Keratinocyte (primary cell): ENCODE measurements around the gene JAZF1. TPM values are rescaled to one million over a fixed set of nuclear protein-coding genes. Genes with fewer than 3 reads are reported as not detected.
"Not testable (repeated sequence)": the region's sequence is repeated elsewhere in the genome, so short reads cannot be mapped to it uniquely, and the experiment has no call there.

ENCODE experiments used
- DNase-seq: peaks from one replicate; pipeline ENCODE4 v3.0.0-alpha.2; 2011; ENCODE audit warnings: low read depth, missing footprints, low spot score
- FAIRE-seq: peaks from 2 replicates; lab custom pipeline; 2011; peaks lifted over from hg19 to GRCh38; lab: Jason Lieb, UNC
- H2AFZ ChIP-seq: 2 replicates; pipeline ENCODE4 v1.6.0; 2012; ENCODE audit warnings: low read length, control low read depth, inconsistent platforms; ENCODE audit not compliant: control insufficient read depth
- H3K27ac ChIP-seq: 2 replicates; pipeline ENCODE4 v1.5.1; 2011; ENCODE audit warnings: low read length; ENCODE audit not compliant: control insufficient read depth, insufficient read depth
- H3K27me3 ChIP-seq: 3 replicates; pipeline ENCODE4 v1.6.0; 2011; ENCODE audit warnings: low read length; ENCODE audit not compliant: control insufficient read depth, insufficient read depth; ENCODE audit errors: extremely low read depth
- H3K36me3 ChIP-seq, 2 experiments: 2 replicates in 1 of 2; 3 replicates in 1 of 2; pipeline ENCODE4 v1.5.1; 2011; ENCODE audit warnings: low read length in 2 of 2, mild to moderate bottlenecking in 1 of 2; ENCODE audit not compliant: control insufficient read depth in 2 of 2, insufficient read depth in 2 of 2; ENCODE audit errors: extremely low read depth in 1 of 2
- H3K4me1 ChIP-seq: 3 replicates; pipeline ENCODE4 v1.5.1; 2011; ENCODE audit warnings: low read length; ENCODE audit not compliant: control insufficient read depth, insufficient read depth; ENCODE audit errors: extremely low read depth
- H3K4me2 ChIP-seq: 3 replicates; pipeline ENCODE4 v1.6.0; 2011; ENCODE audit warnings: low read depth, low read length; ENCODE audit not compliant: control insufficient read depth, insufficient read depth; ENCODE audit errors: extremely low read depth
- H3K4me3 ChIP-seq, 3 experiments: fragments of 200-600 bp in 1 of 3; sonication (generic) in 1 of 3; 2 replicates in 2 of 3; 3 replicates in 1 of 3; pipeline ENCODE4 v1.5.1; 2011 to 2016; ENCODE audit warnings: low read length in 3 of 3, mild to moderate bottlenecking in 3 of 3, control low read depth in 2 of 3, inconsistent platforms in 1 of 3, low read depth in 1 of 3, mixed read lengths in 1 of 3, mixed run types in 1 of 3, moderate library complexity in 1 of 3; ENCODE audit not compliant: control insufficient read depth in 2 of 3, insufficient read depth in 2 of 3; ENCODE audit errors: extremely low read depth in 1 of 3
- H3K79me2 ChIP-seq: 2 replicates; pipeline ENCODE4 v1.6.0; 2012; ENCODE audit warnings: low read length; ENCODE audit not compliant: control insufficient read depth, insufficient read depth
- H3K9ac ChIP-seq: 3 replicates; pipeline ENCODE4 v1.6.0; 2011; ENCODE audit warnings: low read length; ENCODE audit not compliant: control insufficient read depth, insufficient read depth; ENCODE audit errors: extremely low read depth
- H3K9me1 ChIP-seq: 3 replicates; pipeline ENCODE4 v1.6.0; 2011; ENCODE audit warnings: low read length; ENCODE audit not compliant: control insufficient read depth, insufficient read depth; ENCODE audit errors: extremely low read depth
- H3K9me3 ChIP-seq: 2 replicates; pipeline ENCODE4 v1.5.1; 2012; ENCODE audit warnings: low read depth, low read length; ENCODE audit not compliant: control insufficient read depth
- H4K20me1 ChIP-seq: 3 replicates; pipeline ENCODE4 v1.6.0; 2011; ENCODE audit warnings: low read length; ENCODE audit not compliant: control insufficient read depth, insufficient read depth; ENCODE audit errors: extremely low read depth
- EZH2 ChIP-seq: IDR thresholded peaks from one replicate; pipeline ENCODE4 v1.6.1; 2012; ENCODE audit warnings: inconsistent platforms, mild to moderate bottlenecking, low read length, moderate library complexity
- dilution Hi-C: fragments of 300-500 bp; cut with MboI; formaldehyde crosslinking; loops from one replicate; pipeline ENCODE4 v1.7.0; 2020; ENCODE audit warnings: low sequenced_read_pairs; ENCODE audit not compliant: extremely low pct_ligation_motif_present
- polyA plus RNA-seq, 5 experiments: library from polyadenylated mRNA; depleted of rRNA in 3 of 5; stranded (reverse) in 3 of 5; stranded (forward) in 1 of 5; unstranded in 1 of 5; fragments of >200 nt; gene quantifications; 1 replicate in 1 of 5; 2 replicates in 3 of 5; 3 replicates in 1 of 5; pipeline versions ENCODE4 v1.2.1 to v1.2.3, GENCODE V29; 2011 to 2012; ENCODE audit warnings: missing spikeins in 2 of 5, low read depth in 1 of 5, low replicate concordance in 1 of 5
- TF ChIP-seq, protein P1 (sequence below), 3 experiments: IDR thresholded peaks in 1 of 3; conservative IDR thresholded peaks in 1 of 3; optimal IDR thresholded peaks in 1 of 3; 2 replicates in 2 of 3; 3 replicates in 1 of 3; pipeline versions ENCODE3 to v1.5.1; 2011; ENCODE audit warnings: low read length in 3 of 3, mild to moderate bottlenecking in 3 of 3, moderate library complexity in 2 of 3, control low read depth in 1 of 3, inconsistent platforms in 1 of 3; ENCODE audit not compliant: insufficient read depth in 2 of 3; ENCODE audit errors: extremely low read depth in 1 of 3

Gene JAZF1
- polyA plus RNA-seq, 1 donor (not counting 4 experiments of a cell fraction or from before 2014, with no cell fraction given), result 2.5 TPM

DNA sequence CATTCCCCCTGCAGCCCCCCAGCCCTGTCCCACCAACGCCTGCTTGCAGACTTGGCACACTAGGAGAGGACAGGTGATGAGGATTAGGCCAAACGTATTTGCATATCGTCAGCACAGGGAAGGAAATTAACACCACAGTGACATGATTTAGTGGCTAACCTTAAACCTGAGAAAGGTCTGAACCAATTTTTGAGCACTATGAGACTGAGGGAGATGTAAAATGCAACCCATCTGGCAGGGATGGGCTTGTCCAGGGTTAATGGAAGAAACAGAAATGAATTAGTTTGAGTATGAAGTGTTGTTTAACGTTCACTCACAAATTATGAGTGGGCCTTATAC lies 257.0 kb downstream of the JAZF1 start:
- no peak for DNase-seq
- H3K27ac ChIP-seq, result no peak overlapping the region
- H3K4me3 ChIP-seq, result no peak overlapping the region
- no peaks in the 10 kb centered on the region for H3K79me2 ChIP-seq
- no peaks in the 10 kb centered on the region for H4K20me1 ChIP-seq
- H3K4me2 ChIP-seq, result no peak overlapping the region
- FAIRE-seq, result no peak
- no peaks in the 10 kb centered on the region for H3K27me3 ChIP-seq
- no peaks in the 10 kb centered on the region for H3K36me3 ChIP-seq
- no peak overlapping the region for H3K9ac ChIP-seq
- dilution Hi-C loops, result no loop called here
- H3K9me1 ChIP-seq, result no peaks in the 10 kb centered on the region
- no peak for TF ChIP-seq EZH2
- TF ChIP-seq, protein P1, sequence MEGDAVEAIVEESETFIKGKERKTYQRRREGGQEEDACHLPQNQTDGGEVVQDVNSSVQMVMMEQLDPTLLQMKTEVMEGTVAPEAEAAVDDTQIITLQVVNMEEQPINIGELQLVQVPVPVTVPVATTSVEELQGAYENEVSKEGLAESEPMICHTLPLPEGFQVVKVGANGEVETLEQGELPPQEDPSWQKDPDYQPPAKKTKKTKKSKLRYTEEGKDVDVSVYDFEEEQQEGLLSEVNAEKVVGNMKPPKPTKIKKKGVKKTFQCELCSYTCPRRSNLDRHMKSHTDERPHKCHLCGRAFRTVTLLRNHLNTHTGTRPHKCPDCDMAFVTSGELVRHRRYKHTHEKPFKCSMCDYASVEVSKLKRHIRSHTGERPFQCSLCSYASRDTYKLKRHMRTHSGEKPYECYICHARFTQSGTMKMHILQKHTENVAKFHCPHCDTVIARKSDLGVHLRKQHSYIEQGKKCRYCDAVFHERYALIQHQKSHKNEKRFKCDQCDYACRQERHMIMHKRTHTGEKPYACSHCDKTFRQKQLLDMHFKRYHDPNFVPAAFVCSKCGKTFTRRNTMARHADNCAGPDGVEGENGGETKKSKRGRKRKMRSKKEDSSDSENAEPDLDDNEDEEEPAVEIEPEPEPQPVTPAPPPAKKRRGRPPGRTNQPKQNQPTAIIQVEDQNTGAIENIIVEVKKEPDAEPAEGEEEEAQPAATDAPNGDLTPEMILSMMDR (optimal IDR thresholded peaks at IDR 0.05 in 1 of 3, IDR thresholded peaks at IDR 0.05 in 1 of 3, conservative IDR thresholded peaks at IDR 0.05 in 1 of 3; ENCODE audit: extremely low read depth in 1 of 3, insufficient read depth in 2 of 3, low read length in 3 of 3), result no peak
- H3K9me3 ChIP-seq, result no peaks in the 10 kb centered on the region
- H2AFZ ChIP-seq, result no peak overlapping the region
- H3K4me1 ChIP-seq, result peaks cover 2% of the 10 kb centered on the region

DNA sequence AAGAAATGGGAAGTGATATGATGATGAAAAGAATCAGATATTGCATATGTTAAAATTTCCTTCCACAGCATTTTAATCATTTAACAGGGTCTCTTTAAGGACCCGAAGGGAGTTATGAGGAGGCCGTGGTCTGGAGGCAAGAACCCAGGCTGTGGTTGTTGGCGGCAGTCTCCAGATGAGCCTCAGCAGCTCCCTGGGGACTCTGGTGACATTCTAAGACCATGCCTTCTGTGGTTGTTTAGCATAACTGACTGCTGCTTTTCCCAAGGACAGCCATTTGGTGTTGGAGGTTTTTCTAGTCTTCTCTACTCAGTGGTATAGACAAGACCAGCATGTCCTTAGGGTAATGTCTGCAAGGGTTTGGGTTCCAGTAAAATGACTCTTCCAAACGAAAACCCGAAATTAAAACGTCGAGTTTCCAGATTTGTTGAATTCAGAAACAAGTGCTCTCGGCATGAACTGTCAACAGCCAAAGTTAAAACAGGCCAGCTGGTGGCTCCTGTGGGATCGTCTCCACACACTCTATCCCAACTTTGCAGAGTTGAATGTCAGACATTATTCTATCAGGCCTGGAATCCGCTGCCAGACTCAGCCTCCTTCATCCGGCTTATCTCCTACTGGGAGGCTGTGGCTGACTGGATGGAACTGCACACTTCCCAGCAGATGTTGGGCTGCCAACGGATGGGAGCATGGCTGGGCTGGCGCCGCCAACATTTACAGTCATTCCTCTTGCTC lies 257.5 kb downstream of the JAZF1 start:
- Histone ChIP-seq H3K27me3 (no peaks in the 10 kb centered on the region), H4K20me1 (no peaks in the 10 kb centered on the region), H3K4me3 (no peak overlapping the region), H3K27ac (no peak overlapping the region), H3K9ac (no peak overlapping the region), H3K36me3 (no peaks in the 10 kb centered on the region), H3K9me3 (no peaks in the 10 kb centered on the region), H3K79me2 (no peaks in the 10 kb centered on the region), H3K4me1 (peaks cover 7% of the 10 kb centered on the region), H2AFZ (no peak overlapping the region), H3K9me1 (no peaks in the 10 kb centered on the region), H3K4me2 (no peak overlapping the region)
- dilution Hi-C loops, result no loop called here
- FAIRE-seq, result no peak
- TF ChIP-seq, protein P1 (optimal IDR thresholded peaks at IDR 0.05 in 1 of 3, IDR thresholded peaks at IDR 0.05 in 1 of 3, conservative IDR thresholded peaks at IDR 0.05 in 1 of 3; ENCODE audit: extremely low read depth in 1 of 3, insufficient read depth in 2 of 3, low read length in 3 of 3), result no peak
- no peak for TF ChIP-seq EZH2
- DNase-seq, result no peak

DNA sequence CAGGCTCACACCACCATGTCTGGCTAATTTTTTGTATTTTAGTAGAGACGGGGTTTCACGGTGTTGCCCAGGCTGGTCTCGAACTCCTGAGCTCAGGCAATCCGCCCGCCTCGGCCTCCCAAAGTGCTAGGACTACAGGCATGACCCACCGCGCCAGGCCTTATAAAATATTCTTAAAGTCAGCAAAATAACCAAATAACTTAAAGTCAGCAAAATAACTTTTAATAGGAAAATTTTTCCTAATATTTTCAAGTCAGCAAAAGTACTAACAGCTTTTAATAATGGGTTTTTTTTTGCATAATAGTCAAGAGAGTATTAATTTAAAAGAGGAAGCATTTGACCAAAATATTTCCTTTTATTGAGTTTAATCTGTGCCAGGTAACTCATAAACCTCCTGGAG lies 258.2 kb downstream of the JAZF1 start:
- H2AFZ ChIP-seq, H3K27me3 ChIP-seq, H3K4me2 ChIP-seq, DNase-seq, H3K36me3 ChIP-seq, FAIRE-seq, H3K9ac ChIP-seq, H4K20me1 ChIP-seq, H3K9me3 ChIP-seq, H3K4me3 ChIP-seq, dilution Hi-C loops, H3K79me2 ChIP-seq, H3K27ac ChIP-seq, H3K9me1 ChIP-seq: not testable (repeated sequence)
- peaks cover 14% of the 10 kb centered on the region for H3K4me1 ChIP-seq
